HUDEP-2 (cell line): Measurements from ENCODE around the gene ZNF335.

Experiments
- DNase-seq, 76 experiments: peaks; one replicate each; lab custom pipeline; 2025; ENCODE audit not compliant: unreplicated experiment in 76 of 76; lab: John Stamatoyannopoulos, UW

ZNF335 gene

GRCh38 chr20:45971675-45972499 lies at the start of gene ZNF335:
Gene ZNF335, minus strand, starts transcription at chr20:45972203. Its CDS starts 793 bp downstream, at chr20:45971410.
- peak in 75 of 76 experiments; percentile 50 to 100 (median 92) for DNase-seq

GRCh38 chr20:46020555-46020954 lies 48.6 kb upstream of the ZNF335 start:
- no peak for DNase-seq

- DNase-seq: no peak
Measured at GRCh38 chr20:46018611-46019010, 46.6 kb upstream of the ZNF335 start.

- DNase-seq: no peak
Measured at GRCh38 chr20:46018112-46018511, 46.1 kb upstream of the ZNF335 start.

GRCh38 chr20:46017272-46017671 lies 45.3 kb upstream of the ZNF335 start:
- no peak for DNase-seq

GRCh38 chr20:46014517-46015396 lies 42.8 kb upstream of the ZNF335 start:
- DNase-seq: no peak

GRCh38 chr20:46013829-46014516 lies 42.0 kb upstream of the ZNF335 start:
- DNase-seq: peak in 48 of 76 experiments; percentile 1 to 62 (median 22)

GRCh38 chr20:46013322-46013828 lies 41.4 kb upstream of the ZNF335 start:
- no peak for DNase-seq

GRCh38 chr20:46012921-46013320 lies 40.9 kb upstream of the ZNF335 start:
- DNase-seq: no peak

- peak in 70 of 76 experiments; percentile 8 to 77 (median 55) for DNase-seq
Measured at GRCh38 chr20:46011631-46012482, 39.9 kb upstream of the ZNF335 start.

- no peak for DNase-seq
Measured at GRCh38 chr20:46010491-46011391, 38.7 kb upstream of the ZNF335 start.

GRCh38 chr20:46009816-46010215 lies 37.8 kb upstream of the ZNF335 start:
- no peak for DNase-seq

GRCh38 chr20:46007671-46008070 lies 35.7 kb upstream of the ZNF335 start:
- DNase-seq: no peak

GRCh38 chr20:46006964-46007363 lies 35.0 kb upstream of the ZNF335 start:
- DNase-seq: no peak

GRCh38 chr20:46006022-46006705 lies 34.2 kb upstream of the ZNF335 start:
- no peak for DNase-seq

- DNase-seq: no peak
Measured at GRCh38 chr20:46004889-46005473, 33.0 kb upstream of the ZNF335 start.

- DNase-seq: no peak
Measured at GRCh38 chr20:46004187-46004586, 32.2 kb upstream of the ZNF335 start.

GRCh38 chr20:46002008-46002407 lies 30.0 kb upstream of the ZNF335 start:
- no peak for DNase-seq
